GM10248 (cell line): ENCODE data around the gene OR5W2.
"Not testable (repeated sequence)": the region's sequence is repeated elsewhere in the genome, so short reads cannot be mapped to it uniquely, and the experiment has no call there.

Source experiments
- CTCF ChIA-PET: fragments of 300-600 bp; sonication (Branson Sonifier 250); formaldehyde crosslinking; extraction: SDS; loops from one replicate; lab custom pipeline; 2021; ENCODE audit warnings: antibody characterized with exemption; lab: Yijun Ruan, JAX
- POLR2A ChIA-PET: fragments of 350-650 bp; sonication (Branson Sonifier 250); formaldehyde crosslinking; extraction: SDS; loops from one replicate; lab custom pipeline; 2020; ENCODE audit warnings: antibody characterized with exemption; lab: Yijun Ruan, JAX
- DNase-seq: peaks from one replicate; pipeline ENCODE4 v3.0.0; 2012; ENCODE audit errors: extremely low spot score
- CTCF ChIP-seq: IDR thresholded peaks from 2 replicates; pipeline ENCODE4 v1.5.1; 2012; ENCODE audit warnings: mild to moderate bottlenecking, low read depth; ENCODE audit errors: extremely low read depth, missing control alignments, control extremely low read depth

OR5W2 gene

DNA sequence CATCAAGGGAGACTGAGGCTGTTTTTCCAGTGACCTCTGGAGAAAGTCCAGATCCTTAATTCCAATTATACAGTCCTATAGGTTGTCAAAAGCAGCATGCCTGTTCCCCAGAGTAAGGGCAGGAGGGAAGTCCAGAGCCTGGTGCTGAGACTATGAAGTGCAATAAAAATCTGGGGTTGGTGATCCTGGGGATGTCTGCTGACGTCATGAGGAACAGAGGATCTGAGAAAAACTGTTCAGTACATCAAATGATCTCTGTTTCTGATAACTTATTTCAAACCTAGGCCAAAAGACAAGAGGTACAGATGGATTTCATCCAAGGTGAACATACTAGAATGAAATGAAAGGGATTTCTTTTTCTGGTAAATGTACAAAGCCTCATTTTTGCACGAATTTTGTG lies 12.1 kb downstream of the OR5W2 start:
- ChIA-PET CTCF (no interaction called here), POLR2A (no interaction called here)
- no peak for DNase-seq
- TF ChIP-seq CTCF: no peak

DNA sequence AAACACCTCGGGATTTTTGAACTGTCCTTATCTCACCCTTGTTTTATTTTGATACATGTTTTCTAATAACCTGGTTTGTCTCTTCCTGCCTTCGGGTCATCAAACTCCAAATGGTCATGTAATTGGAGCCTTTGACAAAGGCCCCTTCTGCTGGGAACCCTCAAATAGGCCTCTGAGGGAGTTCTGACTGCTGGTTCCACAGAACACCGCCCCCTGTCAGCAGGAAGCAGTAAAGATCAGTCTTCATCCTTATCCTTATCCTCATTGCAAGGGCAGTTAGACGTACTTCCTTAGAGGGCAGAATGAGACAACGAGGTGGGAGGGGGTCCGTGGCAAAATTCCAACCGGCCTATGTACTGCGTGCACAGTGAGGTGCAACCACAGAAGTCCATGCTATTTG lies 19.2 kb downstream of the OR5W2 start:
- POLR2A ChIA-PET: no interaction called here
- CTCF ChIA-PET: no interaction called here
- no peak for TF ChIP-seq CTCF
- DNase-seq: no peak

- CTCF ChIA-PET, POLR2A ChIA-PET, DNase-seq: not testable (repeated sequence)
Observed at GRCh38 chr11:55885481-55885880, 28.9 kb downstream of the OR5W2 start.

DNA sequence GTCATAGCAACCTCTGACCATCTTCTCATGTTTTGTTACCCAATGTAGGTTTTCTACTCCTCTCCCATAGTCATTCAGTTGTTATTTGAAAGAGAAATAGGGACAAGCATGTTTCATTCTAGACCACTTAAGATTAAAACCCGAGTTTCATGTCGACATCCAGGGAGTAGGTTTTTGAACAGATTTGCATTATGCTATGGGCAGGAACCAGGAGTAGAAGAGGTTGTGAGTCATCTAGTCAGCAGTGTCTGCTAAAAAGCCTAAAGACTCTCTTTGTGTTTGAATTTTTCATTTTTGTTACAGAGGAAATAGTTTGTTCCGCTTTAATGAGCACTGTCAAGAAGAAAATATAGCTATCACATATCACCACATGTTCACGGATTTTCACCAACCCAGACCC lies 29.4 kb downstream of the OR5W2 start:
- CTCF ChIA-PET, POLR2A ChIA-PET, DNase-seq: not testable (repeated sequence)

GRCh38 chr11:55882997-55883396 lies 31.4 kb downstream of the OR5W2 start, which contains the start of gene TRIM51:
Gene TRIM51 (plus strand): TSS chr11:55883297. CDS start chr11:55885429, 2,132 bp downstream.
- CTCF ChIA-PET, DNase-seq, POLR2A ChIA-PET: not testable (repeated sequence)

- CTCF ChIA-PET, DNase-seq, POLR2A ChIA-PET: not testable (repeated sequence)
Observed at GRCh38 chr11:55873146-55873545, 41.2 kb downstream of the OR5W2 start.

GRCh38 chr11:55872731-55873130 lies 41.7 kb downstream of the OR5W2 start:
- POLR2A ChIA-PET, DNase-seq, CTCF ChIA-PET: not testable (repeated sequence)

- POLR2A ChIA-PET, DNase-seq, CTCF ChIA-PET: not testable (repeated sequence)
Observed at GRCh38 chr11:55867354-55867753, 47.0 kb downstream of the OR5W2 start.
